Measurements from ENCODE around the gene ENGASE.

ENGASE gene

GRCh38 chr17:79126139-79126538, 51.5 kb downstream of the ENGASE start:
- in situ Hi-C loops (cut with MboI; ENCODE audit: low pct_unique_long_range_greater_than_20kb, low sequenced_read_pairs): no loop called here
- no peak for DNase-seq

- in situ Hi-C loops (cut with MboI; ENCODE audit: low pct_unique_long_range_greater_than_20kb, low sequenced_read_pairs): no loop called here
- DNase-seq: no peak
Measured at GRCh38 chr17:79127534-79128135, 53.0 kb downstream of the ENGASE start.

GRCh38 chr17:79129523-79129922, 54.9 kb downstream of the ENGASE start:
- in situ Hi-C loops (cut with MboI; ENCODE audit: low pct_unique_long_range_greater_than_20kb, low sequenced_read_pairs): no loop called here
- no peak for DNase-seq

GRCh38 chr17:79130536-79131273, 56.1 kb downstream of the ENGASE start:
- in situ Hi-C loops (cut with MboI; ENCODE audit: low pct_unique_long_range_greater_than_20kb, low sequenced_read_pairs): no loop called here
- DNase-seq: no peak

- in situ Hi-C loops (cut with MboI; ENCODE audit: low pct_unique_long_range_greater_than_20kb, low sequenced_read_pairs): no loop called here
Measured at GRCh38 chr17:79131274-79131635, 56.6 kb downstream of the ENGASE start.

GRCh38 chr17:79131701-79132100, 57.1 kb downstream of the ENGASE start:
- in situ Hi-C loops (cut with MboI; ENCODE audit: low pct_unique_long_range_greater_than_20kb, low sequenced_read_pairs): no loop called here
- no peak for DNase-seq

More at GRCh38 chr17:79131274-79131635, 56.6 kb downstream of the ENGASE start:
- DNase-seq: no peak

- no peak for DNase-seq
Measured at GRCh38 chr17:79132271-79133064, 57.8 kb downstream of the ENGASE start.

GRCh38 chr17:79133214-79133613, 58.6 kb downstream of the ENGASE start:
- in situ Hi-C loops (cut with MboI; ENCODE audit: low pct_unique_long_range_greater_than_20kb, low sequenced_read_pairs): no loop called here
- DNase-seq: no peak

More at GRCh38 chr17:79132271-79133064, 57.8 kb downstream of the ENGASE start:
- in situ Hi-C loops (cut with MboI; ENCODE audit: low pct_unique_long_range_greater_than_20kb, low sequenced_read_pairs): no loop called here

GRCh38 chr17:79133985-79134384, 59.4 kb downstream of the ENGASE start:
- no peak for DNase-seq
- in situ Hi-C loops (cut with MboI; ENCODE audit: low pct_unique_long_range_greater_than_20kb, low sequenced_read_pairs): no loop called here

GRCh38 chr17:79135011-79135410, 60.4 kb downstream of the ENGASE start:
- in situ Hi-C loops (cut with MboI; ENCODE audit: low pct_unique_long_range_greater_than_20kb, low sequenced_read_pairs): no loop called here
- no peak for DNase-seq

- in situ Hi-C loops (cut with MboI; ENCODE audit: low pct_unique_long_range_greater_than_20kb, low sequenced_read_pairs): no loop called here
- DNase-seq: no peak
Measured at GRCh38 chr17:79135628-79136405, 61.2 kb downstream of the ENGASE start.

Measured in KBM-7 (cell line).